IMR-90 (cell line): ENCODE data around the gene FBXW7. TPM values are rescaled to one million over a fixed set of nuclear protein-coding genes. Genes with fewer than 3 reads are reported as not detected.

Experiments
- ATAC-seq: fragments of 200-7000 bp; cut with Tn5 transposase; 2 replicates; pipeline ENCODE4 v1.9.1; 2020; ENCODE audit warnings: low read depth, mild to moderate bottlenecking, moderate library complexity
- BruUV-seq: library from RNA; stranded (reverse); fragments of 400-500 nt; replicated peaks from 2 replicates; lab custom pipeline; 2021; lab: Mats Ljungman, UMichigan
- CTCF ChIA-PET: fragments of 300-600 bp; formaldehyde crosslinking; extraction: SDS; loops from one replicate; lab custom pipeline; 2021; ENCODE audit warnings: antibody characterized with exemption; lab: Yijun Ruan, JAX
- POLR2A ChIA-PET: fragments of 300-600 bp; sonication (Branson Sonifier 250); formaldehyde crosslinking; loops from one replicate; lab custom pipeline; 2022; ENCODE audit warnings: antibody characterized with exemption; ENCODE audit not compliant: unreplicated experiment; lab: Charles Lee
- DNase-seq: peaks from one replicate; pipeline ENCODE4 v3.0.0; 2013
- H2AFZ ChIP-seq: replicated peaks from 2 replicates; pipeline ENCODE3; 2013; ENCODE audit warnings: low read length, mild to moderate bottlenecking; ENCODE audit not compliant: poor library complexity
- H2AK5ac ChIP-seq: 2 replicates; pipeline ENCODE4 v1.6.1; 2013; ENCODE audit warnings: low read depth, low read length, inconsistent platforms
- H2AK9ac ChIP-seq: replicated peaks from 2 replicates; pipeline ENCODE3; 2013; ENCODE audit warnings: mild to moderate bottlenecking, low read depth, low read length, moderate library complexity; ENCODE audit not compliant: poor library complexity
- H2BK120ac ChIP-seq: 2 replicates; pipeline ENCODE4 v1.6.1; 2013; ENCODE audit warnings: low read depth, low read length, inconsistent platforms
- H2BK15ac ChIP-seq: 3 replicates; pipeline ENCODE4 v1.6.1; 2013; ENCODE audit warnings: low read depth, low read length, inconsistent platforms
- H2BK20ac ChIP-seq: 2 replicates; pipeline ENCODE4 v1.6.1; 2013; ENCODE audit warnings: low read depth, mild to moderate bottlenecking, inconsistent platforms, low read length, moderate library complexity
- H2BK5ac ChIP-seq: 2 replicates; pipeline ENCODE4 v1.6.1; 2013; ENCODE audit warnings: mild to moderate bottlenecking, low read depth, low read length, inconsistent platforms; ENCODE audit not compliant: poor library complexity, severe bottlenecking
- H3K14ac ChIP-seq: replicated peaks from 2 replicates; pipeline ENCODE4 v1.6.1; 2013; ENCODE audit warnings: low read depth, low read length, inconsistent platforms
- H3K18ac ChIP-seq: 2 replicates; pipeline ENCODE4 v1.6.1; 2013; ENCODE audit warnings: low read depth, low read length, control low read depth
- H3K23ac ChIP-seq: 2 replicates; pipeline ENCODE4 v1.6.1; 2013; ENCODE audit warnings: low read depth, low read length, inconsistent platforms
- H3K27ac ChIP-seq: 2 replicates; pipeline ENCODE4 v1.5.1; 2013; ENCODE audit warnings: mild to moderate bottlenecking, control low read depth, low read length; ENCODE audit not compliant: insufficient read depth
- H3K27me3 ChIP-seq: 2 replicates; pipeline ENCODE4 v1.6.1; 2013; ENCODE audit warnings: low read length; ENCODE audit not compliant: control insufficient read depth, insufficient read depth
- H3K36me3 ChIP-seq: 2 replicates; pipeline ENCODE4 v1.6.1; 2013; ENCODE audit warnings: low read length, mixed read lengths; ENCODE audit not compliant: control insufficient read depth, insufficient read depth
- H3K4ac ChIP-seq: 2 replicates; pipeline ENCODE4 v1.6.1; 2013; ENCODE audit warnings: low read depth, low read length, inconsistent platforms
- H3K4me1 ChIP-seq: 2 replicates; pipeline ENCODE4 v1.6.1; 2013; ENCODE audit warnings: low read length, mixed read lengths; ENCODE audit not compliant: control insufficient read depth, insufficient read depth
- H3K4me2 ChIP-seq: 2 replicates; pipeline ENCODE4 v1.6.1; 2013; ENCODE audit warnings: low read depth, mild to moderate bottlenecking, control low read depth, low read length, moderate library complexity
- H3K4me3 ChIP-seq: 2 replicates; pipeline ENCODE4 v1.5.1; 2013; ENCODE audit warnings: low read depth, mild to moderate bottlenecking, control low read depth, low read length, moderate library complexity; ENCODE audit not compliant: insufficient read depth
- H3K56ac ChIP-seq: 2 replicates; pipeline ENCODE4 v1.6.1; 2013; ENCODE audit warnings: low read length, inconsistent platforms; ENCODE audit not compliant: insufficient read depth; ENCODE audit errors: extremely low read depth
- H3K79me1 ChIP-seq, 2 experiments: 2 replicates each; pipeline ENCODE4 v1.6.1; 2013; ENCODE audit warnings: low read length in 2 of 2, inconsistent platforms in 1 of 2, low read depth in 1 of 2
- H3K9ac ChIP-seq: 2 replicates; pipeline ENCODE4 v1.6.1; 2013; ENCODE audit warnings: low read depth, low read length, control low read depth
- H3K9me1 ChIP-seq: 2 replicates; pipeline ENCODE4 v1.6.1; 2013; ENCODE audit warnings: low read length, inconsistent platforms; ENCODE audit not compliant: insufficient read depth
- H3K9me3 ChIP-seq: 2 replicates; pipeline ENCODE4 v1.6.1; 2013; ENCODE audit warnings: low read length; ENCODE audit not compliant: control insufficient read depth, insufficient read depth
- H4K20me1 ChIP-seq: 2 replicates; pipeline ENCODE4 v1.6.1; 2013; ENCODE audit warnings: low read length, inconsistent platforms; ENCODE audit not compliant: insufficient read depth
- H4K5ac ChIP-seq: 2 replicates; pipeline ENCODE4 v1.6.1; 2013; ENCODE audit warnings: mild to moderate bottlenecking, low read depth, low read length, control low read depth
- H4K8ac ChIP-seq, 2 experiments: 2 replicates each; pipeline ENCODE4 v1.6.1; 2013; ENCODE audit warnings: low read depth in 2 of 2, low read length in 2 of 2, control low read depth in 1 of 2, inconsistent platforms in 1 of 2
- H4K91ac ChIP-seq: 2 replicates; pipeline ENCODE4 v1.6.1; 2013; ENCODE audit warnings: low read depth, low read length, inconsistent platforms; ENCODE audit not compliant: insufficient read depth
- BHLHE40 ChIP-seq: fragments of 150-350 bp; IDR thresholded peaks from 2 replicates; pipeline ENCODE4 v1.6.1; 2016; ENCODE audit warnings: mild to moderate bottlenecking, low read depth, low read length
- CEBPB ChIP-seq: IDR thresholded peaks from 2 replicates; pipeline ENCODE4 v1.6.1; 2012; ENCODE audit warnings: low read depth, low read length, improper control_type of control experiment
- CHD1 ChIP-seq: IDR thresholded peaks from 2 replicates; pipeline ENCODE4 v1.6.1; 2012; ENCODE audit warnings: low read depth, low read length, improper control_type of control experiment
- FOS ChIP-seq: fragments of 150-350 bp; IDR thresholded peaks from 2 replicates; pipeline ENCODE4 v1.6.1; 2016; ENCODE audit warnings: low read depth, low read length
- MAFK ChIP-seq: IDR thresholded peaks from 2 replicates; pipeline ENCODE4 v1.6.1; 2012; ENCODE audit warnings: low read depth, low read length, improper control_type of control experiment
- NFE2L2 ChIP-seq: fragments of 150-350 bp; IDR thresholded peaks from 2 replicates; pipeline ENCODE4 v1.6.1; 2016; ENCODE audit warnings: low read depth, mild to moderate bottlenecking, low read length
- POLR2A ChIP-seq: IDR thresholded peaks from 2 replicates; pipeline ENCODE4 v1.6.1; 2012; ENCODE audit warnings: mild to moderate bottlenecking, low read depth, low read length
- RFX5 ChIP-seq: IDR thresholded peaks from 2 replicates; pipeline ENCODE4 v1.8.0; 2012; ENCODE audit warnings: low read depth, mild to moderate bottlenecking, low read length, moderate library complexity
- SMC3 ChIP-seq: fragments of 150-350 bp; IDR thresholded peaks from 2 replicates; pipeline ENCODE4 v1.6.1; 2016; ENCODE audit warnings: low read depth, mild to moderate bottlenecking, antibody characterized with exemption, low read length, moderate library complexity
- WGBS, 2 experiments: methylation state at CpG; one replicate each; pipeline versions ENCODE4 v1.1.5 to v1.1.7; 2013; ENCODE audit warnings: missing lambda C conversion rate in 2 of 2; ENCODE audit not compliant: insufficient read length in 1 of 2; ENCODE audit errors: extremely low coverage in 2 of 2; 5-methylcytosine and 5-hydroxymethylcytosine counted together
- dilution Hi-C: fragments of 300-500 bp; cut with HindIII; formaldehyde crosslinking; loops from one replicate; pipeline ENCODE4 v1.14.3; 2018; ENCODE audit warnings: low sequenced_read_pairs; ENCODE audit not compliant: unreplicated experiment
- in situ Hi-C: fragments of 300-500 bp; cut with MboI; formaldehyde crosslinking; loops from 3 replicates; pipeline ENCODE4 v1.14.3; 2019; ENCODE audit warnings: low sequenced_read_pairs, inconsistent platforms, mixed read lengths
- intact Hi-C: fragments of 100-400 bp; cut with micrococcal nuclease; formaldehyde crosslinking; loops from 2 replicates; pipeline ENCODE4 v1.10.0; 2022
- polyA plus RNA-seq, 3 experiments: library from polyadenylated mRNA; depleted of rRNA; stranded (reverse); fragments of >200 nt; gene quantifications; 2 replicates each; pipeline ENCODE4 v1.2.3, GENCODE V29; 2012; ENCODE audit warnings: low replicate concordance in 1 of 3
- total RNA-seq: library from RNA; depleted of rRNA; stranded (reverse); fragments of >200 nt; gene quantifications from 2 replicates; pipeline ENCODE4 v1.2.3, GENCODE V29; 2012
- TF ChIP-seq, protein P1 (sequence below): fragments of 150-350 bp; IDR thresholded peaks from 2 replicates; pipeline ENCODE4 v1.6.1; 2016; ENCODE audit warnings: low read depth, mild to moderate bottlenecking, low read length, moderate library complexity, borderline replicate concordance
- TF ChIP-seq, protein P2 (sequence below): fragments of 150-350 bp; IDR thresholded peaks from 2 replicates; pipeline ENCODE4 v1.6.1; 2017; ENCODE audit warnings: mild to moderate bottlenecking, antibody characterized with exemption, low read length, low read depth

FBXW7 gene
- total and polyA plus RNA-seq, 2 of the 4 experiments (the other 2 are of a cell fraction), result 7.2 to 27.4 TPM

DNA sequence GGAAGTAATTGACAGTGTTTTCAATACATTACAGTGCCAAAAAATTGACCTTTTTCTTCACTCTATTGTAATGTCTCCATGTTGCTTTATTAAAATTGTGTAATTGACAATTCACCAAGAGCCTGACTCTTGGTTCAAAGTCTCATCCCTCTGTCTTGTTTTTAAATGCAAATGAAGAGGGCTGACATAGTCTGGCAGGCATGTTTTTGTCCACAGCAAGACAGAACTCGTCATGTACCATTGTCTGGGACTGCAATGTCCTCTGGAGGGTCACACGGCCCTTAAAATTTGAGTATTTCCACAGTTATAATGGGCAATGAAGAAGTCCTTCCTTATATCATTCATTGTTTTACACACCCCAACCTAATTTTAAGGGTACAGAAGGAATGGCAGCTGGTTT, 38.0 kb upstream of the FBXW7 start:
- H2BK15ac ChIP-seq, result no peak overlapping the region
- dilution Hi-C loops (no loop called here), in situ Hi-C loops (no loop called here), intact Hi-C loops (no loop called here)
- no peak overlapping the region for H2BK120ac ChIP-seq
- no peak overlapping the region for H2AK9ac ChIP-seq
- no peak overlapping the region for H3K56ac ChIP-seq
- no peak overlapping the region for H3K4ac ChIP-seq
- H3K27me3 ChIP-seq, result peaks cover 4% of the 10 kb centered on the region
- H3K36me3 ChIP-seq, result no peaks in the 10 kb centered on the region
- H3K14ac ChIP-seq, result no peak overlapping the region
- no peak overlapping the region for H3K27ac ChIP-seq
- H4K5ac ChIP-seq, result no peak overlapping the region
- TF ChIP-seq CHD1 (no peak), FOS (no peak), POLR2A (no peak), SMC3 (no peak), RFX5 (no peak), NFE2L2 (no peak), BHLHE40 (no peak), MAFK (no peak), CEBPB (no peak)
- TF ChIP-seq, protein P1, sequence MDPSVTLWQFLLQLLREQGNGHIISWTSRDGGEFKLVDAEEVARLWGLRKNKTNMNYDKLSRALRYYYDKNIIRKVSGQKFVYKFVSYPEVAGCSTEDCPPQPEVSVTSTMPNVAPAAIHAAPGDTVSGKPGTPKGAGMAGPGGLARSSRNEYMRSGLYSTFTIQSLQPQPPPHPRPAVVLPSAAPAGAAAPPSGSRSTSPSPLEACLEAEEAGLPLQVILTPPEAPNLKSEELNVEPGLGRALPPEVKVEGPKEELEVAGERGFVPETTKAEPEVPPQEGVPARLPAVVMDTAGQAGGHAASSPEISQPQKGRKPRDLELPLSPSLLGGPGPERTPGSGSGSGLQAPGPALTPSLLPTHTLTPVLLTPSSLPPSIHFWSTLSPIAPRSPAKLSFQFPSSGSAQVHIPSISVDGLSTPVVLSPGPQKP, result no peak
- TF ChIP-seq, protein P2, sequence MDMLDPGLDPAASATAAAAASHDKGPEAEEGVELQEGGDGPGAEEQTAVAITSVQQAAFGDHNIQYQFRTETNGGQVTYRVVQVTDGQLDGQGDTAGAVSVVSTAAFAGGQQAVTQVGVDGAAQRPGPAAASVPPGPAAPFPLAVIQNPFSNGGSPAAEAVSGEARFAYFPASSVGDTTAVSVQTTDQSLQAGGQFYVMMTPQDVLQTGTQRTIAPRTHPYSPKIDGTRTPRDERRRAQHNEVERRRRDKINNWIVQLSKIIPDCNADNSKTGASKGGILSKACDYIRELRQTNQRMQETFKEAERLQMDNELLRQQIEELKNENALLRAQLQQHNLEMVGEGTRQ, result no peak
- no peaks in the 10 kb centered on the region for H3K9me1 ChIP-seq
- BruUV-seq, result no TSS peak
- no peak for ATAC-seq
- WGBS, 2 experiments, result no CpG with 5 or more reads among the region's 2 CpGs
- POLR2A ChIA-PET, result no interaction called here
- no peak overlapping the region for H3K18ac ChIP-seq
- CTCF ChIA-PET, result interaction anchor here (0.8 kb wide), 1 partner anchor 11 kb away, joined by 3 read pairs; no protein-coding TSS in a partner anchor
- no peak overlapping the region for H4K8ac ChIP-seq
- H3K4me3 ChIP-seq, result no peak overlapping the region
- no peak overlapping the region for H2AK5ac ChIP-seq
- H3K4me2 ChIP-seq, result no peak overlapping the region
- no peaks in the 10 kb centered on the region for H4K20me1 ChIP-seq
- H2BK5ac ChIP-seq, result no peak overlapping the region
- H3K4me1 ChIP-seq, result no peaks in the 10 kb centered on the region
- H2AFZ ChIP-seq, result no peak overlapping the region
- H3K23ac ChIP-seq, result no peak overlapping the region
- no peak overlapping the region for H2BK20ac ChIP-seq
- H4K91ac ChIP-seq, result no peak overlapping the region
- no peak for DNase-seq
- no peak overlapping the region for H3K9ac ChIP-seq
- H3K9me3 ChIP-seq, result no peaks in the 10 kb centered on the region
- H3K79me1 ChIP-seq, result no peaks in the 10 kb centered on the region
